ENCODE measurements around the gene MAML3.
"Not testable (repeated sequence)": the region's sequence is repeated elsewhere in the genome, so short reads cannot be mapped to it uniquely, and the experiment has no call there.

MAML3 gene

GRCh38 chr4:139957065-139957464 lies 196.9 kb downstream of the MAML3 start:
- no peak for DNase-seq

GRCh38 chr4:139956507-139957017 lies 197.4 kb downstream of the MAML3 start:
- DNase-seq: no peak

GRCh38 chr4:139955600-139955999 lies 198.4 kb downstream of the MAML3 start:
- no peak for DNase-seq

- no peak for DNase-seq
Observed at GRCh38 chr4:139954512-139954911, 199.5 kb downstream of the MAML3 start.

GRCh38 chr4:139951021-139951420 lies 203.0 kb downstream of the MAML3 start:
- DNase-seq: no peak

GRCh38 chr4:139950568-139950967 lies 203.4 kb downstream of the MAML3 start:
- peak; percentile 94 for DNase-seq

GRCh38 chr4:139944916-139945315 lies 209.1 kb downstream of the MAML3 start:
- DNase-seq: not testable (repeated sequence)

- peak; percentile 82 for DNase-seq
Observed at GRCh38 chr4:139943277-139943676, 210.7 kb downstream of the MAML3 start.

GRCh38 chr4:139942241-139942640 lies 211.7 kb downstream of the MAML3 start:
- peak; percentile 72 for DNase-seq

- peak; percentile 30 for DNase-seq
Observed at GRCh38 chr4:139940600-139940999, 213.4 kb downstream of the MAML3 start.

GRCh38 chr4:139938414-139938813 lies 215.6 kb downstream of the MAML3 start:
- no peak for DNase-seq

- DNase-seq: no peak
Observed at GRCh38 chr4:139935911-139936310, 218.1 kb downstream of the MAML3 start.

GRCh38 chr4:139934708-139935195 lies 219.2 kb downstream of the MAML3 start:
- no peak for DNase-seq

- no peak for DNase-seq
Observed at GRCh38 chr4:139934057-139934707, 219.8 kb downstream of the MAML3 start.

GRCh38 chr4:139933541-139933940 lies 220.4 kb downstream of the MAML3 start:
- DNase-seq: no peak

- no peak for DNase-seq
Observed at GRCh38 chr4:139933104-139933503, 220.9 kb downstream of the MAML3 start.

- DNase-seq: no peak
Observed at GRCh38 chr4:139924782-139925181, 229.2 kb downstream of the MAML3 start.

- DNase-seq: no peak
Observed at GRCh38 chr4:139922406-139923024, 231.5 kb downstream of the MAML3 start.

GRCh38 chr4:139921429-139922184 lies 232.4 kb downstream of the MAML3 start:
- DNase-seq: no peak

- no peak for DNase-seq
Observed at GRCh38 chr4:139920486-139921002, 233.4 kb downstream of the MAML3 start.

- no peak for DNase-seq
Observed at GRCh38 chr4:139919521-139919920, 234.5 kb downstream of the MAML3 start.

GRCh38 chr4:139919004-139919403 lies 235.0 kb downstream of the MAML3 start:
- no peak for DNase-seq

GRCh38 chr4:139918591-139918990 lies 235.4 kb downstream of the MAML3 start:
- no peak for DNase-seq
